Upper lobe of left lung (tissue), 4 donors: Measurements from ENCODE around the gene RBFOX2.

Source experiments
- POLR2A ChIP-seq, 4 donors: fragments of 450-650 bp; IDR thresholded peaks; one replicate each; pipeline ENCODE4 v1.5.1; 2016 to 2017; ENCODE audit warnings: antibody characterized with exemption in 4 of 4, mild to moderate bottlenecking in 2 of 4
- POLR2AphosphoS5 ChIP-seq, 2 donors: sonication (generic); formaldehyde crosslinking; IDR thresholded peaks; one replicate each; pipeline ENCODE4 v1.5.1; 2017; ENCODE audit warnings: antibody characterized with exemption in 2 of 2

DNA sequence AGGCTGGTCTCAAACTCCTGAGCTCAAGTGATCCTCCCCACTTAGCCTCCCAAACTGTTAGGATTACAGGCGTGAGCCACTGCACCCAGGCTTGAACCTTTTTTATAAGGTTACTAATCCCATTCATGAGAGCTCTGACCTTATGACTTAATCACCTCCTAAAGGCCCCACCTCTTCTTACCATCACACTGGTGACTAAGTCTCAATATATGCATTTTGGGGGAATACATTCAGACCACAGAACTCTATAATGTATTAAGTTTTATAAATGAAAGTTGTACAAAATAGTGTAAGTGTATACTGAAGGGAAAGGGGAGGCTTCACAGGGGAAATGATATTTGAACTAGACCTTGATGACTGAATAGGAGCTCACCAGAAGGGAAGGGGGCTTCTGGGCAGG lies 28.4 kb upstream of the RBFOX2 start:
- TF ChIP-seq POLR2AphosphoS5 (IDR thresholded peaks at IDR 0.05) (no peak), POLR2A (IDR thresholded peaks at IDR 0.05) (no peak)
